ENCODE measurements around the gene BBS4.

The BBS4 gene

DNA sequence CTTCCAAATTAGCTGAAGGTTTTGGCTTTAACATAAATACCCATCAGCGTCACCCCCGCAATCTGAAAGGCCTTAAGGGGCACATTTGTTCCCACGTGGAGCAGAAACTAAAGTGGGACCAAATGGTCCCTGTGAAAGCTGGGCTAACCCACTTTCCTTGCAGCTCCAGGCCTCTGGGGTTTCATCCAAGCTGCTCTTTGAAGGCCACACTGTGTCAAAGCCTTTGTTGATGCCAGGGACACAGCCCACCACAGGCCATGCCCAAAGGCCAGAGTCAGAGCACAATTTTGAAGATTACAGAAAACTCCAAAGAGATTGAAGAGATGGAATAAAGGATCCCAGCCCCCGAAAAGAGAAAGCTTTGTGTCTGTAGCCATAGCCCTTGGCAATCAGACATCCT lies 100.2 kb downstream of the BBS4 start:
- Histone ChIP-seq H3K9me2 (replicated peaks; ENCODE audit: control insufficient read depth, low read length) (no peaks in the 10 kb centered on the region), H4K20me1 (ENCODE audit: control insufficient read depth, insufficient read depth, low read depth, low read length) (peaks cover 4% of the 10 kb centered on the region; the same call in 1 of the 2 replicates), H3F3A (ENCODE audit: control insufficient read depth, insufficient read depth) (no peaks in the 10 kb centered on the region), H3K9me3 (ENCODE audit: control insufficient read depth, insufficient read depth, low read length) (no peaks in the 10 kb centered on the region), H3K79me2 (ENCODE audit: control insufficient read depth, low read length) (peaks cover 25% of the 10 kb centered on the region), H3K27me3 (ENCODE audit: control insufficient read depth, low read length) (peaks cover 3% of the 10 kb centered on the region; the same call in 1 of the 2 replicates), H3K27ac (ENCODE audit: low read depth, low read length) (no peak overlapping the region), H3K4me3 (ENCODE audit: low read length) (no peak overlapping the region), H3K4me2 (ENCODE audit: low read length) (no peak overlapping the region), H3K36me3 (ENCODE audit: control insufficient read depth, low read length) (peaks cover 14% of the 10 kb centered on the region), H3K4me1 (ENCODE audit: control insufficient read depth, low read length) (peaks cover 18% of the 10 kb centered on the region)
- TF ChIP-seq, protein P1, sequence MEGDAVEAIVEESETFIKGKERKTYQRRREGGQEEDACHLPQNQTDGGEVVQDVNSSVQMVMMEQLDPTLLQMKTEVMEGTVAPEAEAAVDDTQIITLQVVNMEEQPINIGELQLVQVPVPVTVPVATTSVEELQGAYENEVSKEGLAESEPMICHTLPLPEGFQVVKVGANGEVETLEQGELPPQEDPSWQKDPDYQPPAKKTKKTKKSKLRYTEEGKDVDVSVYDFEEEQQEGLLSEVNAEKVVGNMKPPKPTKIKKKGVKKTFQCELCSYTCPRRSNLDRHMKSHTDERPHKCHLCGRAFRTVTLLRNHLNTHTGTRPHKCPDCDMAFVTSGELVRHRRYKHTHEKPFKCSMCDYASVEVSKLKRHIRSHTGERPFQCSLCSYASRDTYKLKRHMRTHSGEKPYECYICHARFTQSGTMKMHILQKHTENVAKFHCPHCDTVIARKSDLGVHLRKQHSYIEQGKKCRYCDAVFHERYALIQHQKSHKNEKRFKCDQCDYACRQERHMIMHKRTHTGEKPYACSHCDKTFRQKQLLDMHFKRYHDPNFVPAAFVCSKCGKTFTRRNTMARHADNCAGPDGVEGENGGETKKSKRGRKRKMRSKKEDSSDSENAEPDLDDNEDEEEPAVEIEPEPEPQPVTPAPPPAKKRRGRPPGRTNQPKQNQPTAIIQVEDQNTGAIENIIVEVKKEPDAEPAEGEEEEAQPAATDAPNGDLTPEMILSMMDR (IDR thresholded peaks at IDR 0.05; ENCODE audit: low read depth, low read length, poor library complexity, severe bottlenecking): no peak
- no peak for TF ChIP-seq EZH2phosphoT487 (IDR thresholded peaks at IDR 0.05; ENCODE audit: borderline replicate concordance, low read length)

DNA sequence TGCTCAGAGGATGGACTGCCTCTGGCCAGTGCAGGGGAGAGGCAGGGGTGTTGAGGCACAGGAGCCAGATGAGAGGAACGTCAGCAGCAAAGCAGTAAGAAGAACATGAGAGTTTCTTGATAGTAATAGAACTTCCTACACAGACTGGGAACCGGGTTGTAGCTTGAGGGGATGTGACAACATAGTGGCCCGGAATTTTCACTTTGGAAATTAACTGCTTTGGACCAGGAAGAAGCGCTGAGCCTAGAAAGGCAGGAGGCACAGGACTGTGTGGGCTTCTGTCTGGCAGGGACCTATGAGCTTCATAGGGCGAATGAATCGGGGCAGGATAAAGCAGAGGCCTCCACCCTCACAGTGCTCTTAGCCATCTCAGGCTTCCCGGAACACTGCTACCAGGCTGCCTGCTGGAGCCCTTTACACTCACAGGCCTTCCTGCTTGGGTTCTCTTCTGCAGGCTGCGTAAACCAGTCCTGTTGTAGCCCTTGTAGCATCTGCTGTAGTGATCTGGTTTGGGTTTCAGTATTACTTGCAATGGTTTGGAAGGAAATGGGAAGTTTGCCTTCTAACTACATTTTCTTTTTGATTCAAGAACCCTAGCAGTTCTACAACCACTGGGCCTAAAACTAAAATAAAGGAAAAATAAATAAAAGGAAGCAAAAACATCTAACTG lies 100.8 kb downstream of the BBS4 start:
- Histone ChIP-seq H4K20me1 (ENCODE audit: control insufficient read depth, insufficient read depth, low read depth, low read length) (peaks cover 3% of the 10 kb centered on the region; the same call in 1 of the 2 replicates), H3K9me2 (replicated peaks; ENCODE audit: control insufficient read depth, low read length) (no peaks in the 10 kb centered on the region), H3F3A (ENCODE audit: control insufficient read depth, insufficient read depth) (no peaks in the 10 kb centered on the region), H3K79me2 (ENCODE audit: control insufficient read depth, low read length) (peaks cover 19% of the 10 kb centered on the region), H3K27ac (ENCODE audit: low read depth, low read length) (no peak overlapping the region), H3K4me2 (ENCODE audit: low read length) (no peak overlapping the region), H3K27me3 (ENCODE audit: control insufficient read depth, low read length) (peaks cover 4% of the 10 kb centered on the region), H3K9me3 (ENCODE audit: control insufficient read depth, insufficient read depth, low read length) (no peaks in the 10 kb centered on the region), H3K36me3 (ENCODE audit: control insufficient read depth, low read length) (peaks cover 8% of the 10 kb centered on the region), H3K4me3 (ENCODE audit: low read length) (no peak overlapping the region), H3K4me1 (ENCODE audit: control insufficient read depth, low read length) (peaks cover 13% of the 10 kb centered on the region)
- no peak for TF ChIP-seq EZH2phosphoT487 (IDR thresholded peaks at IDR 0.05; ENCODE audit: borderline replicate concordance, low read length)
- TF ChIP-seq, protein P1 (IDR thresholded peaks at IDR 0.05; ENCODE audit: low read depth, low read length, poor library complexity, severe bottlenecking): no peak

DNA sequence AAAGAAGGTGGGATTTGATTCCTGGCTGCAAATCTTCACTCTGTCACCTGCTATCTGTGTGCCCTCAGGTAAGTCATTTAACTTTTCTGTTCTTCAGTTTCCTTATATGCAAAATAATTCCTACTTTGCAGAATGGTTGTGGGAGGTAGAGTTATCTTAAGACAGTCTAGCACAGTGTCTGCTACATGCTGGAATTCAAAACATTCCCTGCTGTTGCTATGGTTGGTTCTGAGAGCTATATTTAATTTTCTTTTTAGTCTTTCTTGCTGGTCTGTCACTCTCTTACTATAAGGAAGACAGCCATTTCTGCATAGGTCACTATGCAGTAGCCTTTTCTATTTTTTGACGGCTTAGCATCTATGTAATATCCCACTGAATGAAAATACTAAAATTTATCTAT lies 101.5 kb downstream of the BBS4 start:
- no peaks in the 10 kb centered on the region for H4K20me1 ChIP-seq (ENCODE audit: control insufficient read depth, insufficient read depth, low read depth, low read length)
- H3K9me3 ChIP-seq (ENCODE audit: control insufficient read depth, insufficient read depth, low read length): no peaks in the 10 kb centered on the region
- TF ChIP-seq, protein P1 (IDR thresholded peaks at IDR 0.05; ENCODE audit: low read depth, low read length, poor library complexity, severe bottlenecking): no peak
- TF ChIP-seq EZH2phosphoT487 (IDR thresholded peaks at IDR 0.05; ENCODE audit: borderline replicate concordance, low read length): no peak
- H3K4me3 ChIP-seq (ENCODE audit: low read length): no peak overlapping the region
- no peak overlapping the region for H3K27ac ChIP-seq (ENCODE audit: low read depth, low read length)
- H3K27me3 ChIP-seq (ENCODE audit: control insufficient read depth, low read length): peaks cover 10% of the 10 kb centered on the region
- peaks cover 8% of the 10 kb centered on the region for H3K4me1 ChIP-seq (ENCODE audit: control insufficient read depth, low read length)
- H3F3A ChIP-seq (ENCODE audit: control insufficient read depth, insufficient read depth): no peaks in the 10 kb centered on the region
- no peak overlapping the region for H3K4me2 ChIP-seq (ENCODE audit: low read length)
- H3K79me2 ChIP-seq (ENCODE audit: control insufficient read depth, low read length): peaks cover 12% of the 10 kb centered on the region
- no peaks in the 10 kb centered on the region for H3K9me2 ChIP-seq (replicated peaks; ENCODE audit: control insufficient read depth, low read length)
- peaks cover 6% of the 10 kb centered on the region for H3K36me3 ChIP-seq (ENCODE audit: control insufficient read depth, low read length)

Data from DOHH2 (cell line).